Measurements from ENCODE around the gene CST3. TPM values are rescaled to one million over a fixed set of nuclear protein-coding genes. Genes with fewer than 3 reads are reported as not detected.

Gene CST3
- total RNA-seq, 2 donors from 2014 or later, result 131 to 177 TPM

DNA sequence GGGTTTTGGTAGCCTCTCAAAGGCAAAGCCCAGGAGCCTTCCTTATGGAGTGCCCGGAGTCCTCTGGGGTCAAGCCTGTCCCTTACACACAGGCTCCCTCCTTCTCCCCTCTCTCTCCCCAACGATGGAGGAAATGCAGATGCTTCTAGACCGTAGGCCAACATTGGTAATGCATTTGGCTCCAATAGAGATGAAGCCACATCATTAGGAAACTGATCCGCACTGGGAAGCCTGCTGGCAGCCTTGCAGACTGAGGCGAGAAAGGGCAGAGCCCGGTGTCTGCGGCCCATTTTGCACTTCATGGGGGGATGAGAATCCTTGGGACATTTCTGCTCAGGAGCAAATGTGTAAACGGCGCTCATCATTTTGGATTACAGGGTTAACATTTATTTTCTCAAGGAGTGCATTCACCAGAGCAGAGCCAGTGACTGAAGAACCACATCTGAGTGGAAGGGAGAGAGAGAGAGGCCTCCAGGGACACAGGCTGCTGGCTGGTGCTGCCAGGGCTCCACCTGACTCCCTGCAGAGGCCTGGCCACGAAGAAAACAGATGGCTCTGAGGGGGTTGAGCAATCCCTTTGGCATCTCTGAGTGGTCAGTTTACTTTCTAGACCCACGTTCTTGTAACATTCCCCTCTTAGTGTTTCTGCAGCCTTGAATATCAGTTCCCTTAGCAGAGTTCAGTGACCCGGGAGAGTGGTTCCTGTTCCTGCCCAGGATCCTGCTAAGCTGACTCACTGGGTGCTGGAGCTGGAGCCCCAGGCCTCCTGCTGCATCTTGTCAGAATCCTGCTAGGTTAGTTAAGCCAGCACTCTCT is 4.4 kb upstream of the CST3 start:
- Mint-ChIP-seq H3K4me3 (no peak overlapping the region), H3K4me1 (peaks cover under 1% of the 10 kb centered on the region)

GRCh38 chr20:23640671-23641667 is 3.2 kb upstream of the CST3 start:
- no peaks in the 10 kb centered on the region for H3K36me3 Mint-ChIP-seq (ENCODE audit: low read depth)
- peaks cover 6% of the 10 kb centered on the region for H3K4me1 ChIP-seq (ENCODE audit: control insufficient read depth, insufficient read depth, low read length)

More for the DNA sequence above, 4.4 kb upstream of the CST3 start:
- TF ChIP-seq CTCF (conservative IDR thresholded peaks at IDR 0.05), result no peak
- no peak overlapping the region for H3K4me3 ChIP-seq (ENCODE audit: low read length)
- H3K27me3 ChIP-seq (ENCODE audit: control insufficient read depth, insufficient read depth, low read length, poor library complexity, severe bottlenecking), result no peaks in the 10 kb centered on the region
- no peaks in the 10 kb centered on the region for H3K9me3 ChIP-seq (ENCODE audit: control insufficient read depth, low read length)
- no peaks in the 10 kb centered on the region for H3K36me3 Mint-ChIP-seq (ENCODE audit: low read depth)
- no peaks in the 10 kb centered on the region for H3K36me3 ChIP-seq (ENCODE audit: control insufficient read depth, insufficient read depth, low read length)
- DNase-seq, result no peak
- no peak overlapping the region for H3K9ac ChIP-seq (ENCODE audit: extremely low read depth, low read length, poor library complexity, severe bottlenecking)
- H3K9me3 Mint-ChIP-seq, result no peaks in the 10 kb centered on the region
- H3K27ac Mint-ChIP-seq, result no peak overlapping the region
- WGBS, 2 experiments (ENCODE audit: insufficient coverage in 1 of 2, insufficient read length in 1 of 2), result 70 to 77% methylated on average over 9 to 12 of the region's 12 CpGs
- H3K4me1 ChIP-seq (ENCODE audit: control insufficient read depth, insufficient read depth, low read length), result peaks cover 3% of the 10 kb centered on the region
- no peak overlapping the region for H3K27ac ChIP-seq (ENCODE audit: low read depth, low read length)
- H3K27me3 Mint-ChIP-seq (ENCODE audit: insufficient read depth), result peaks cover 4% of the 10 kb centered on the region

More at GRCh38 chr20:23640671-23641667, 3.2 kb upstream of the CST3 start:
- no peak overlapping the region for H3K4me3 ChIP-seq (ENCODE audit: low read length)
- no peak overlapping the region for H3K9ac ChIP-seq (ENCODE audit: extremely low read depth, low read length, poor library complexity, severe bottlenecking)
- Mint-ChIP-seq H3K9me3 (no peaks in the 10 kb centered on the region), H3K27me3 (ENCODE audit: insufficient read depth) (peaks cover 16% of the 10 kb centered on the region), H3K4me1 (peaks cover 11% of the 10 kb centered on the region), H3K4me3 (no peak overlapping the region), H3K27ac (no peak overlapping the region)
- no peak for TF ChIP-seq CTCF (conservative IDR thresholded peaks at IDR 0.05)
- no peak overlapping the region for H3K27ac ChIP-seq (ENCODE audit: low read depth, low read length)
- 89 to 92% methylated on average over 9 to 11 of the region's 11 CpGs for WGBS, 2 experiments (ENCODE audit: insufficient coverage in 1 of 2, insufficient read length in 1 of 2)
- H3K27me3 ChIP-seq (ENCODE audit: control insufficient read depth, insufficient read depth, low read length, poor library complexity, severe bottlenecking), result no peaks in the 10 kb centered on the region
- no peak for DNase-seq
- H3K36me3 ChIP-seq (ENCODE audit: control insufficient read depth, insufficient read depth, low read length), result no peaks in the 10 kb centered on the region
- H3K9me3 ChIP-seq (ENCODE audit: control insufficient read depth, low read length), result no peaks in the 10 kb centered on the region
